DMS53 treated with DMSO at 0.1 percent for 48 hours (cell line): ENCODE data around the gene SEC11C.
"Not testable (repeated sequence)": the region's sequence is repeated elsewhere in the genome, so short reads cannot be mapped to it uniquely, and the experiment has no call there.

Experiments
- DNase-seq: peaks from one replicate; lab custom pipeline; 2025; ENCODE audit not compliant: unreplicated experiment; lab: John Stamatoyannopoulos, UW

SEC11C gene

GRCh38 chr18:59139615-59140301, at the start of gene SEC11C:
Gene SEC11C (plus strand): TSS chr18:59139884. CDS start chr18:59139949, 65 bp downstream.
- peak; percentile 99 for DNase-seq

- DNase-seq: no peak
These were observed 48.6 kb upstream of the SEC11C start for GRCh38 chr18:59090966-59091603.

GRCh38 chr18:59093668-59094067, 46.0 kb upstream of the SEC11C start:
- no peak for DNase-seq

GRCh38 chr18:59094569-59094968, 45.1 kb upstream of the SEC11C start:
- no peak for DNase-seq

- peak; percentile 100 for DNase-seq
These were observed 43.4 kb upstream of the SEC11C start for GRCh38 chr18:59096098-59096789.

- DNase-seq: no peak
These were observed 37.8 kb upstream of the SEC11C start for GRCh38 chr18:59101830-59102414.

GRCh38 chr18:59109375-59109774, 30.3 kb upstream of the SEC11C start:
- DNase-seq: no peak

- no peak for DNase-seq
These were observed 25.5 kb upstream of the SEC11C start for GRCh38 chr18:59114160-59114559.

- DNase-seq: no peak
These were observed 15.9 kb upstream of the SEC11C start for GRCh38 chr18:59123588-59124369.

GRCh38 chr18:59124370-59124704, 15.3 kb upstream of the SEC11C start:
- DNase-seq: no peak

GRCh38 chr18:59127047-59127446, 12.6 kb upstream of the SEC11C start:
- no peak for DNase-seq

- DNase-seq: no peak
These were observed 9.6 kb upstream of the SEC11C start for GRCh38 chr18:59129951-59130703.

- no peak for DNase-seq
These were observed 6.7 kb upstream of the SEC11C start for GRCh38 chr18:59132810-59133465.

GRCh38 chr18:59139291-59139614, 431 bp upstream of the SEC11C start:
- peak; percentile 99 for DNase-seq

- no peak for DNase-seq
These were observed 710 bp downstream of the SEC11C start for GRCh38 chr18:59140302-59140885.

- peak; percentile 99 for DNase-seq
These were observed 1.8 kb downstream of the SEC11C start for GRCh38 chr18:59141294-59142068.

- DNase-seq: no peak
These were observed 2.6 kb downstream of the SEC11C start for GRCh38 chr18:59142274-59142673.

- not testable (repeated sequence) for DNase-seq
These were observed 3.2 kb downstream of the SEC11C start for GRCh38 chr18:59142800-59143416.
